Measurements from ENCODE around the gene FRG1. TPM values are rescaled to one million over a fixed set of nuclear protein-coding genes. Genes with fewer than 3 reads are reported as not detected.
A peak's percentile ranks its signal among the peaks of the same experiment; 100 is the strongest.
"Not testable (repeated sequence)": the region's sequence is repeated elsewhere in the genome, so short reads cannot be mapped to it uniquely, and the experiment has no call there.

The FRG1 gene
- polyA plus RNA-seq (2013, experiment 1 of 2; ENCODE audit: insufficient read length), result 30.0 TPM
- 34.5 TPM for polyA plus RNA-seq (2013, experiment 2 of 2; ENCODE audit: insufficient read length)

- DNase-seq, result peak; percentile 96
Measured at GRCh38 chr4:189940178-189941004, at the start of gene FRG1. TSS of gene FRG1 (plus strand) at chr4:189940872. CDS start at chr4:189941010, 138 bp downstream.

- DNase-seq, result no peak
Measured at GRCh38 chr4:189897667-189898066, 43.0 kb upstream of the FRG1 start.

DNA sequence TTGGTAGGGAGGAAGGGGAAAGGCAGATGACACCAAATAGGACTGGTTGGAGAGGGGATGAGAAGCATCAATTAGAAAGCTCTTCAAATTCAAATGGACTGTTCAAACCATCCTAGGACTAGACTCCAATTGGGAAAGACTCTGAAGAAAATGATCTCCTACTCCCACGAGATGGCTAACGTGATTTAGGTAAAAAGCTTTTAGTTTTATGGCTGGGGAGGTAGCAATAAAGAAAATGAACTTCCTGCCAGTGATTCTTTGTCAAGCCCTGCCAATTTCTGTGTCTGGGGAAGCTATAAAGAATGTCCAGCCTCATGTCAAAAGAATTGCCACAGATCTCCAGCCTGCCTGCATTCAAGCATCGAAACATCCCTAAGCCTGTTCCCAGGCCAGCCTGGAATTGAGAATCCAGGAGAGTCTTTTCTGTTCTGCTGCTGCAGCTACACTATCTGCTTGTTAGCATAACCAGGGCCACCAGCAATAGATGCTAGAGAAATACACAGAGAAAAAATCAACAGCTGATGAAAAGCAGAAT, 41.1 kb upstream of the FRG1 start:
- DNase-seq, result peak; percentile 2

GRCh38 chr4:189904420-189905027, 36.1 kb upstream of the FRG1 start:
- peak; percentile 73 for DNase-seq

GRCh38 chr4:189912170-189912569, 28.5 kb upstream of the FRG1 start:
- DNase-seq, result no peak

GRCh38 chr4:189917161-189917891, 23.3 kb upstream of the FRG1 start:
- no peak for DNase-seq

GRCh38 chr4:189921058-189921457, 19.6 kb upstream of the FRG1 start:
- DNase-seq, result no peak

DNA sequence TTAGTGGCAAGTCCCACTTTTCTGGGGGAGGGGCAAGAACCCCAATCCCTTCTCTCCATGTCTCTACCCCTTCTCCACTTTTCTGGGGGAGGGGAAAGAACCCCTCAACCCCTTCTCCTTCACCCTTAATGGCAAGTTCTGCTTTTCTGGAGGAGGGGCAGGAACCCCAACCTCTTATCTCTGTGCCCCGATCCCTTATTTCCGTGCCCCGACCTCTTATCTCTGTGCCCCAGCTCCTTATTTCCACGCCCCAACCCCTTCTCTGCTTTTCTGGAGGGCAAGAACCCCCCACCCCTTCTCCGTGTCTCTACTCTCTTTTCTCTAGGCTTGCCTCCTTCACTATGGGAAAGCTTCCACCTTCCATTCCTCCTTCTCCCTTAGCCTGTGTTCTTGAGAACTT, 13.9 kb upstream of the FRG1 start:
- DNase-seq, result not testable (repeated sequence)

DNA sequence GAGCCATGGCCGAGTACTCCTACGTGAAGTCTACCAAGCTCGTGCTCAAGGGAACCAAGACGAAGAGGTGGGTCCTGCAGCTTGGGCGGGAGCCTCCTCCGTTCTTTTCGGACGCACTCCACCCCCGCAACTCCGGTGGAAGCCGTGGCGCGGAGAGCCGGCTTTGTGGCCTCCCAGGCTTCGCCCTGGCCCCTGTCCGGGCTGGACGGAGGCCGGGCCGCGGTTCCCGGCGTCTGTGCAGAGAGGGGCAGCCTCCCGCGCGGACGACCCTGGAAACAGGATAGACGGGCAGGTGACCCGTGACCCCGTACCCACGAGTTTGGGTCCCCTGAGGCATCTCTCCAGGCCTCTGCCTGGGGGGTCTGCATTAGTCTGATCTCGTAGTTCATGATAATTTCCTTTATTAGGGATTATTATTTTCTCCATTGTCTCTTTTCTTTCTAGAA, 356 bp downstream of the FRG1 start:
- no peak for DNase-seq

DNA sequence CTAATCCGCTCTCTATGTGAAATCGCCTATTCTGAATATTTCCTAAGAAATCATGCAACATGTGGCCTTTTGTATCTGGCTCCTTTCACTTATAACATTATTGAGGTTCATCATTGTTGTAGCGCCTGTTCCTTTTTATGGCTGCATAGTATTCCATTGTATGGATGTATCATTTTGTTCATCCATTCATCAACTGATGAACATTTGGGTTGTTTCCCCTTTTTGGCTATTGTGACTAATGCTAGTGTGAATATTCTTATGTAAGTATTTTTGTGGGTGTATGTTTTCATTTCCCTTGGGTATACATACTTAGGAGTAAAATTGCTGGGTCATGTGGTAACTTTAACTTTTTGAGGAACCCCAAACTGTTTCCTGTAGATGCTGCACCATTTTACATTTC, 1.7 kb downstream of the FRG1 start:
- DNase-seq, result not testable (repeated sequence)

DNA sequence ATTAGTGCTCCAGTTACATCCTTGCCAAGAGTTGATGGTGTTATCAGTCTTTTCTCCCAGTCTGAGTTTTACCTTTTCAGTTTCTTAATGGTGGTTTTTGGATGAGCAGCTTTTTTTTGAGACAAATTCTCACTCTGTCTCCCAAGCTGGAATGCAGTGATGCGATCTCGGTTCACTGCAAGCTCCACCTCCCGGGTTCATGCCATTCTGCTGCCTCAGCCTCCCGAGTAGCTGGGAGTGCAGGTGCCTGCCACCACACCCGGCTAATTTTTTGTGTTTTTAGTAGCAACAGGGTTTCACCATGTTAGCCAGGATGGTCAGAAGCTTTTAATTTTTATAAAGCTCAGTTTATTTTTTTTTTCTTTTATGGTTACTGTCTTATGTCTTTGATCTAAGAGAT, 3.4 kb downstream of the FRG1 start:
- DNase-seq, result not testable (repeated sequence)

DNA sequence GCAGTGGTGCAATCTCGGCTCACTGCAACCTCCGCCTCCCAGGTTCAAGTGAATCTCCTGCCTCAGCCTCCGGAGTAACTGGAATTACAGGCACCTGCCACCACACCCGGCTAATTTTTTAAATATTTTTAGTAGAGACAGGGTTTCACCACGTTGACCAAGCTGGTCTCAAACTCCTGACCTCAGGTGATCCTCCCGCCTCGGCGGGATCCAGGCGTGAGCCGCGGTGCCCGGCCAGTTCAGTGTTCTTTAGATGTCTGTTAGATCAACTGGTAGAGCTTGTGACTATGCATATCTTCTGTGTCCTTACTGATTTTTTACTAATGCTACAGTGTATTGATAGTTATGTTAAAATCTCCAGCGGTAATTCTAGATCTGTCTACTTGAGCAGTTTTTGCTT, 6.2 kb downstream of the FRG1 start:
- not testable (repeated sequence) for DNase-seq

- DNase-seq, result not testable (repeated sequence)
Measured at GRCh38 chr4:189948486-189948885, 7.8 kb downstream of the FRG1 start.

DNA sequence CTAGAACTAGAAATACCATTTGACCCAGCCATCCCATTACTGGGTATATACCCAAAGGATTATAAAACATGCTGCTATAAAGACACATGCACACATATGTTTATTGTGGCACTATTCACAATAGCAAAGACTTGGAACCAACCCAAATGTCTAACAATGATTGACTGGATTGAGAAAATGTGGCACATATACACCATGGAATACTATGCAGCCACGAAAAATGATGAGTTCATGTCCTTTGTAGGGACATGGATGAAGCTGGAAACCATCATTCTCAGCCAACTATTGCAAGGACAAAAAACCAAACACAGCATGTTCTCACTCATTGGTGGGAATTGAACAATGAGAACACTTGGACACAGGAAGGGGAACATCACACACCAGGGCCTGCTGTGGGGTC, 28.6 kb downstream of the FRG1 start:
- not testable (repeated sequence) for DNase-seq

DNA sequence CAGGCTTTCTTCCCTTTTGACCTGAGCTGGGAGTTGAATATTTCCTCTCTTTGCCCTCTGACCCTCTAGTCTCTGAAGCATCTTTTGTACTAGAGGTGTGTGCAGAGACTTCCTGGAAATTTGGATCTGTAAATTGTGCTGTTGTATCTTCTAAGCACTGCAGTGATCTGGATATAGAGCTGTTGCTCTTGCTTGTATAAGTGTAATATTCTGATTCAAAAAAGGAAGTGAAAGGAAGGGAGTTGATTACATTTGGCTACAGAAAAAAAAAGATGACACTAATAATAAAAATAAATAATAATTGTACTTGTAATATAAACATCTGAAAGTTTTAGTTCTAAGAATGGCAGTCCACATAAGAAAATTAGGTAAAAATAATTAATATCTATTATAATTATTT, 33.0 kb downstream of the FRG1 start:
- DNase-seq, result no peak

GRCh38 chr4:189974056-189974455, 33.4 kb downstream of the FRG1 start:
- DNase-seq, result no peak

DNA sequence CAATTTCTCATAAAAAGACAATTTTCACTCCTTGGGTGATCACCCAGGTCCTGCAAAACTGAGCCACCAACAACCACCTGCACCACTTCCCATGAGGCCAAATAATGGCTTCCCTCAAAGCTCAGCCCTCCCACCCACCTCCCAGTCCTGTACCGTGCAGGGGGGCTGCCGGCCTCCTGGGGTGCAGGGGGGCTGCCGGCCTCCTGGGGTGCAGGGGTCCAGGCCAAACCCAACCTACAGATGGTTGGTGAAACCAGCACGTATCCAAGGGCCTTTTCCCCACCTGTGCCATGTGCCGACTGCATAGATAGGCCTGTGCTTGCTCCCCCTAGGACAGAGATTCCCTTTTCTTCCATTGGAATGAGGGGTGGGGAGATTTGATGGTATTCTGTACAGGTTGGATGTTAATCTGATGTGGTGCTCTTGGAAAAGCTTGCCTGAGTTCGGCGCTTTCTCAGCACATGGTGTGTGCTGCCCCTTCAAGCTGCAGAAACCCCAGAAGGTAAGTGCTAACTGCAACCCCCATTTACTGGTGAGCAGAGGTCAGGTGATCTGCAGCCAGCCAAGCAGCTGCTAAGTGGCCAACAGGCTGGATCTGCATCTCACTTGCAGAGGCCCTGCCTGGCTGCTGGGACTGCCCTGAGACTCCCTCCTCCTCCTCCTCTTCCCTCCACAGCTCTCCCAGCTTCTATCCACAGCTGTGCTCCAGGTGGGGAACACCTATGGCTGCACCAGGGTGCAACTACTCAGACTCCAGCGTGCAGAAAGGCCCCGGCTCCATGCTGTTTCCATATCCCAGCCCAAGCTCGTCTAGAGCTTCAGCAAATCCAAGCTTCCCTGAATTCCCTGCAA, 38.8 kb downstream of the FRG1 start:
- no peak for DNase-seq

DNA sequence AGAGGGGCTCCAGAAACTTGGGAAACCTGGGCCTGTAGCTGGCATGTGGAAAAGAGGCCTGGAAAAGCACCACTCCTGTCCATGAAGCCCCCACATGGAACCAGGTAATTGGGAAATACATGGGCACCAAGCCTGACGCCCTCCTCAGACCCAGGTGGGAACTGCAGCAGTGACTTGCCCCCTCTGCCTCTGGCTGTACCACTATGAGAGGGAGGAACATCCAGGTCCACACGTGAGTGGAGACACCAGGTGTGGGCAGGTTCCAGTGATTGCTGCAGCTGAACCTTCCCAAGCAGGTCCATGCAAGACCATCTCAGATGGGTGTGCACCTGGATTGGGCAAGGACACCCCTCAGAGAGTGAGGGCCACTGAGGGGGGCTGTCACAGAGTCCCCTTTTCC, 39.6 kb downstream of the FRG1 start:
- DNase-seq, result not testable (repeated sequence)

GRCh38 chr4:189981970-189982369, 41.3 kb downstream of the FRG1 start:
- no peak for DNase-seq

DNA sequence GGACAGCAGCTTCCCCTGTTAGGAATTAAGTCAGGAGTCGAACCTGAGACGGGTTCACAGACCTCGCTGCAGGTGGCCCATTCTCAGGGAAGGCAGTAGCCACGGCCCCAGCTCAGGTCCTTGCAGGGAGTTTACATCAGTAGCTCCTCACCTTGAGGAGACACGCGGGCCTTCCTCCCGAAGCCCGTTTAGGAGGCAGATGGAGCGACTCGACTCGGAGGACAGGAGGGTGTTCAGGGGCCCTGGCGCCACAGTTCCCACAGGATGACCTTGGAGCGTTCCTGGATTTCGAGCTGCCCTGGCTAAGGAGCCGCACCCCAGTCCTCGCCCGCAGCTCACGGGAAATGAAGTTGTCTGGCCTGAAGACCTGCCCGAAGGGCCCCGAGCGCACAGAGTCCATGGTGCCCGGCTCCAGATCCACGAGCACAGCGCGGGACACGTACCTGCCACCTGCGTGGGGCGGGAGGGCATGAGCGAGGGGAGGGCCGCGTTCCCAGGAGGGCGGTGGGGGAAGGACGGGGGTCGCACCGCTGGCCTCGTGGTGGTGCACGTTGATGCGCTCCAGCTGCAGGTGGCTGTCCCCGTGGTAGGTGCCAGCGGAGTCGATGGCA, 43.3 kb downstream of the FRG1 start:
- not testable (repeated sequence) for DNase-seq

DNA sequence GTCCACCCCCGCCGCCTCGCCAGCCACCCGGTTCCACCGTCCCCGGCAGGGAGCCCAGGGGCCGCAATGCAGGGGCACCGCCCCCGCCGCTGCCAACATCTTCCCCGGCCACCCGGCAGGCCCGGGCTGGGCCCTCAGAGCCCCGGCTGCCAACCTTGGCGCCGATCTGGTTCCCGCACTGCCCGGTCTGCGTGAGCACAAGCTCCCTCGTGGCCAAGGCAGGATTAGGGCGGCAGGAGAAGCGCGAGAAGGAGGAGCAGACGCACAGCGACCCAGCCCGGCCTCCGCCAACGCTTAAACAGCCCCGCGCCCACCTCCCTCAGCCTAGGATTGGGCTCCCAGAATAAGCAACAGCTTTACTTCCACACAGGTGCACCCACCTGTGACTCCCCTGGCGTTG, 44.0 kb downstream of the FRG1 start:
- not testable (repeated sequence) for DNase-seq

All from fibroblast of skin of scalp (primary cell).